SKM-1 (cell line): Measurements from ENCODE around the gene TROAP.
"Not testable (repeated sequence)": the region's sequence is repeated elsewhere in the genome, so short reads cannot be mapped to it uniquely, and the experiment has no call there.

Experiments
- DNase-seq: peaks from one replicate; lab custom pipeline; 2025; ENCODE audit not compliant: unreplicated experiment; lab: John Stamatoyannopoulos, UW

TROAP gene

DNA sequence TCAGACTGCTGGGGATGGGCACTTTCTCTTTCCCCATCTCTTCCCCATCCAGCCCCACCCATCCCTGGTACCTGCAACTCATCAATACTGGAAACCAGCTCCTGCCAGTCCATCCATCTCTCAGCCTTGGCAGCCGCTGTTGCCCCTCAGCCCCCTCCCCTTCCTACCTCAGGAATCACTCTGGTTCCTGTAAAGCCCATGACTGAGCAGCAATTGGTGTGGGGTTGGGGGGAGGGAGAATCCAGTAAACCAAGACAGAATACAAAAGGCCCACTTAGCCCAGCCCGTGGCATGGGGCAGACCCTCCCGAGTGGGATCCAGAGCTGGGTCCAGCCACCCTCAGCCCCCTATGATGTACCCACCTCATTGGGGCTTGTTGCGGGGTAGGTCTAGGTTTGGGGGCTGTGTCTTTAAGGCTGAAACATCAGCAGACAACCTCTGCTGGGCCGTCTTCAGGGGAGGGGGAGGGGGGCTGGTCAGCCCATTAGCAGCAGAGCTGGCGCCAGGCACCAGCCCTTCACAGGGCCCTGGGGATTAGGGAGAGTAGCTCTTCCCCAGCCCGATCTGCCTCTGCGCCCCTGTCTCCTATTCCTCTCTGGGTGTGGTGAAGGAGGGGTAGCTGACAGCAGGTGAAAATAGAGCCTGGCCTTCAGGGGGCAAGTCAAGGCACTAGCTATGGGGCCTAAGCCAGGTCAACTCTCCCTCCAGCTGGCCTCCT lies 28.8 kb upstream of the TROAP start:
- no peak for DNase-seq

DNA sequence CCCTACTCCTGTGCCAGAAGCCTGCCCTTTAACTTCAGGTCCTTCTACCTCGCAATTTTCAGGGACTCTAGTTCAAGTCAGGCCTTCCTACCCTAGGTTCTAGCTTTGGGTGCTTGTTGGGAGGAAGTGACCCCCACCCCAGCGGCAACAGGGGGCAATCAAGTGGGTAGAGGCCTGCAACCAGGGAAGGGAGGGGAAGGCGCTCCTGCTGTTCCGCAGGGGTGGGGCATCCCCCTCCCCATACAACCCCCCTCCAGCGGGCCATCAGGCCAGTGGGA lies 28.3 kb upstream of the TROAP start:
- DNase-seq: no peak

DNA sequence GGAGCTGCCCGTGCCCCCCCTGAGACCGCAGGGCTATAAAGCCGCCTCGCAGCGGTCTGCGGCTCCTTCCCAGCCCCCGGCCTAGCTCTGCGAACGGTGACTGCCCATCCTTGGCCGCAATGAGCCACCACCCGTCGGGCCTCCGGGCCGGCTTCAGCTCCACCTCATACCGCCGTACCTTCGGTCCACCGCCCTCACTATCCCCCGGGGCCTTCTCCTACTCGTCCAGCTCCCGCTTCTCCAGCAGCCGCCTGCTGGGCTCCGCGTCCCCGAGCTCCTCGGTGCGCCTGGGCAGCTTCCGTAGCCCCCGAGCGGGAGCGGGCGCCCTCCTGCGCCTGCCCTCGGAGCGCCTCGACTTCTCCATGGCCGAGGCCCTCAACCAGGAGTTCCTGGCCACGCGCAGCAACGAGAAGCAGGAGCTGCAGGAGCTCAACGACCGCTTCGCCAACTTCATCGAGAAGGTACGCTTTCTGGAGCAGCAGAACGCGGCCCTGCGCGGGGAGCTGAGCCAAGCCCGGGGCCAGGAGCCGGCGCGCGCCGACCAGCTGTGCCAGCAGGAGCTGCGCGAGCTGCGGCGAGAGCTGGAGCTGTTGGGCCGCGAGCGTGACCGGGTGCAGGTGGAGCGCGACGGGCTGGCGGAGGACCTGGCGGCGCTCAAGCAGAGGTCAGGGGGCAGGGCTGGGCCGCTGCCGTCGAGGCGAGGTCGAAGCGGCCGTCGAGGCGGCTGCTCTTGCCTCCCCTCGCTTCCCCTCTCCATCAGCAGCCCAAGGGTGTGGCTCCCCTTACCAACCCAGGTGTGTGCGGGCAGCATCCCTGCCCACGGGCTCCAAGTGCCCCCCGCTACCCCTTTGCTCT lies 27.7 kb upstream of the TROAP start, which contains the start of gene PRPH:
Gene PRPH (plus strand): TSS at position 66 of the 855 bp plus-strand sequence. CDS start 54 bp downstream, at position 120.
- no peak for DNase-seq

DNA sequence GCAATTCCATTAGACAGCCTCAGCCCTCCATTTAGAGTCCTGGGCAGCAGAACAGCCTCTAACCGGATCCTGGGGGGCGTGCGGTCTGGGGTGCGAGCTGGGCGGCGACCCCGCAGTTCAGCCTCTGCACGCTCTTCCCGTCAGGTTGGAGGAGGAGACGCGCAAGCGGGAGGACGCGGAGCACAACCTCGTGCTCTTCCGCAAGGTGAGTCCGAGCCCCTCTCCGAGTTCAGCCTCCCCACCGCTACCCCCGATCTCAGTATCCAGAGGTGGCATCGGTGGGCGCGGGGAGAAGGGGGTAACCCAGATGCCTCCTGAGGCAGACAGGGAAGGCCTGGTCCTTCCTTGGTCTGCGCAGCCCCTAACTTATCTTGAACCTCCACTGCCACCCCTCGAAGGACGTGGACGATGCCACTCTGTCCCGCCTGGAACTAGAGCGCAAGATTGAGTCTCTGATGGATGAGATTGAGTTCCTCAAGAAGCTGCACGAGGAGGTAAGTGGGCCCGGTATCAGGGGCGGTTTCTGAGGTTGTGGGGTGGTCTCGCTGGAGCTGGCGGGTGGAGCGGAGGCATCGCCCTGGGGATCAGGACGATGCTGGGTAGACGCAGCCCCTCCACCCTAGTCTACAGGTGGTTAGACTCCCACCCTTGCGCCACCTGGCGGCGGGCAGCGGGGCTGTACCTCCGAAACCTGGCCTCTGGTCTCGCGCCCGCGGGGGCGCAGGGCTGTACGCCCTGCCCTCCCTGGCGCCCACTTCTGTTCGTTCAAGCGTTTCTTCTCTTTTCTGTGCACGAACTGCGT lies 26.8 kb upstream of the TROAP start:
- no peak for DNase-seq

DNA sequence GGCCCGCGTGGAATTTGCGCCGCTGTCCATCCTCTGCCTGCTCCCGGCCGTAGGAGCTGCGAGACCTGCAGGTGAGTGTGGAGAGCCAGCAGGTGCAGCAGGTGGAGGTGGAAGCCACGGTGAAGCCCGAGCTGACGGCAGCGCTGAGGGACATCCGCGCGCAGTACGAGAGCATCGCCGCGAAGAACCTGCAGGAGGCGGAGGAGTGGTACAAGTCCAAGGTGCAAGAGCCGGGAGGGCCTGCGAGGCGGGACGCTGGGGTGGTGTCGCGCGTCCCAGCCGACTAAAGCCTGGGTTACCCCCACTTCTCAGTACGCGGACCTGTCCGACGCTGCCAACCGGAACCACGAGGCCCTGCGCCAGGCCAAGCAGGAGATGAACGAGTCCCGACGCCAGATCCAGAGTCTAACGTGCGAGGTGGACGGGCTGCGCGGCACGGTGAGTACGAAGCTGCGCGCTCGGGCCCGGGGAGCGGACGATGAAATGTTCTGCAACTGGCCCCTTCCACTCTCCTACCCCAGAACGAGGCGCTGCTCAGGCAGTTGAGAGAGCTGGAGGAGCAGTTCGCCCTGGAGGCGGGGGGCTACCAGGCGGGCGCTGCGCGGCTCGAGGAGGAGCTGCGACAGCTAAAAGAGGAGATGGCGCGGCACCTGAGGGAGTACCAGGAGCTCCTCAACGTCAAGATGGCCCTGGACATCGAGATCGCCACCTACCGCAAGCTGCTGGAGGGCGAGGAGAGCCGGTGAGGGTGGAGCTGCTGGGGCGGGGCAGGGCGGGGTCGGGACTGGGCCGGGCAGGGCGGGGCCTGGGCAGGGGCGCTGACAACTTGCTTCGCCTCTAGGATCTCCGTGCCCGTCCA lies 26.0 kb upstream of the TROAP start:
- DNase-seq: no peak

DNA sequence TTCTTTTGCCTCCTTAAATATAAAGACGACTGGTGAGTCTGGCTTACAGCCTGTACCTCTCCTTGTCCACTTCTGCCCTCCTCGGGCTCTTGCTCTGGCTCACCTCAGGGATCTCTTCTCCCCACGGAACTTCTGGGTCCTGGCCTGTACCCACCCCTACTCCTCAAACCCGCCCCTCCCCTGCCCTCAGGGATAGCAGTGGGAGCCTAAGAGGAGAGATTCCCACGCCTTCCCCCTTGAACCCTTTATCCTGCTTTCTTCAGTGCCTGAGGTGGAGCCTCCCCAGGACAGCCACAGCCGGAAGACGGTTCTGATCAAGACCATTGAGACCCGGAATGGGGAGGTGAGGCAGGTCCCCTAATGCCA lies 25.4 kb upstream of the TROAP start:
- no peak for DNase-seq

DNA sequence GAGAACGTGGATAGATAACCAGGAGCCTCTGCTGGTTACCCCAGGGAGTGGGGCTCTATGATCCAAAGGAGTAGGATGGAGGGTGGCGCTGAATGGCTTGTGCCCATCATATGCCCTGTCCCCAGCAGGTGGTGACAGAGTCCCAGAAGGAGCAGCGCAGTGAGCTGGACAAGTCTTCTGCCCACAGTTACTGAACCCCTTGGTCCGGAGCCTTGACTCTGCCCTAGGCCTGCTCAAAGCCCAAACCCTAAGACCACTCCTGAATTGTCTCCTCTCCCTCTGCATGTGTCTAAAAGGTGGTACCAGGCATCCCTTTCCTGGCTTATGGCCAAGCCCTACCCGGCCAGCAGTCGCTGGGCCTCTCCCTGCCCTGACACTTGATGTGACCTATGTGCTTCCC lies 24.9 kb upstream of the TROAP start:
- DNase-seq: no peak

DNA sequence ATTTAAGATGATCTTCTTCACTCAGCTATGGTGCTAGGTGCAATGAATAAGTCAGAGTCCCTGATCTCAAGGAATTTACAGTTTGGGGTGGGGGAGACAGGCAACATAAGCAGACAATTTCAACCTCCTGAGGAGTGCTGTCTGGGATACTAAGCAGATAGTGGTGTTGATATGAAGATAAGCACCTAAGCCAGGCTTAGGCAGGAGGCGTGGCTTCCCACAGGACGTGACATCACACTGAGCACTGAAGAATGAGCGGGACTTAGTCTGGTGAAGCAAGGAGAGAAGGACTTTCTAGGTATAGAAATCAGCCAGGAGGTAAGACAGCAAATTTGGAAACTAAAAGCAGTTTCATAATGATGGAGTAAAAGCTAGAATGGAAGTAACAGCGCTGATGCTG lies 21.3 kb upstream of the TROAP start:
- no peak for DNase-seq

DNA sequence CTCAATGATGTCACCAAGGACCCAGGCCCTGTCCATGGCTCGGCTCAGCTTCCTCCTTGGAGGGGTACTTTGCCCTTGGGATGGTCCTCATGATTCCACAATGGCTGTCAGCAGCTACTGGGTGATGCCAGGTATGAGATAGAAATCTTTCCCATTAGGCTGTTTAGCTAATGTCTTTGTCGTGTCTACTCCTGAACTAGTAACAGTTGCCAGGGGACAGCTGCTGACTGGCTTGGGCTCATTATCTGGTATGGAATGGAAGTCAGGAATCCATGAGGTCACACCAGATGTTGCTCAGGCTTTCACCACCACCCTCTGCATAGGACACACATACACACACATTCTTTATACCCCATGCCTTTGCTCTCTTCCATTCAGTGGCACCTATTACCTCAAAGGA lies 18.9 kb upstream of the TROAP start:
- no peak for DNase-seq

DNA sequence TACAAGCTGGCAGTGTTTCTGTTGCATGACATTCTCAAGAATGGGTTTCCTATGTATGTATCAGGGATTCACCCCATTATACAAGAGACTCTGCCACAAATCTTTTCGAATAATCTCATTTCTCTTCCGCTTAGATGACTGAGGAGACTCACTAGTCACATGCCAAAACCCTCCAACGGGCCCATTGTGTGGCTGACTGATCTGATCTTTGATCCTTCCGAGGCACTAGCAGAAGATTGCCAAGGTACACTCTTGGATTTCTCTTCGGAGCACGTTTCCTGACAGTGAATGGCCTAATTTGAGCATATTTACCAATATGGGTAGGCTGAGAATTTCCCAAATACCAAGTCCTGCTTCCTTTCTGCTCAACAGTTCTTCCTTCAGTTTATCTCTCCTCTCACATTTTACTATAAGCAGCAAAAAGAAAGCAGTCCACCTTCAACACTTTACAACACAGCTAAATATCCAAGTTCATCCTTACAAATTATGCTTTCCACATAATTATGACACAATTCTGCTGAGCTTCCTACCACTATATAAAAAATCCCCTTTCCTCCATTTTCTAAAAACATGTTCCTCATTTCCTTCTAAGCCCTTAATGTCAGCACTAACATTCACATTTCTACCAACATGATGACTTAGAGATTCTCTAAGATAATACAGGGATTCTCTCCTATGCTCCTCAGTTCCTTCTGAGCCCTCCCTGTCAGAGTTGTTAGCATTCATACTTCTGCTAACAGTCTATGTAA lies 17.1 kb upstream of the TROAP start:
- DNase-seq: no peak

DNA sequence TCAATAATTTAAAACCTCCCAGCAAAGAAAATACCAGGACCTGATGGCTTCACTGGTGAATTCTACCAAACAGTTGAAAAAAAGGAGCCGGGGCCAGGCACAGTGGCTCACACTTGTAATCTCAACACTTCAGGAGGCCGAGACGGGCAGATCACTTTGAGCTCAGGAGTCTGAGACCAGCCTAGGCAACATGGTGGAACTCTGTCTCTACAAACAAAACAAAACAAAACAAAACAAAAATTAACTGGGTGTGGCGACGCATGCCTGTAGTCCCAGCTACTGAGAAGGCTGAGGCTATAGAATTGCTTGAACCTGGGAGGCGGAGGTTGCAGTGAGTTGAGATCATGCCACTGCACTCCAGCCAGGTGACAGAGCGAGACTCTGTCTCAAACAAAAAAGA lies 13.7 kb upstream of the TROAP start:
- DNase-seq: no peak

DNA sequence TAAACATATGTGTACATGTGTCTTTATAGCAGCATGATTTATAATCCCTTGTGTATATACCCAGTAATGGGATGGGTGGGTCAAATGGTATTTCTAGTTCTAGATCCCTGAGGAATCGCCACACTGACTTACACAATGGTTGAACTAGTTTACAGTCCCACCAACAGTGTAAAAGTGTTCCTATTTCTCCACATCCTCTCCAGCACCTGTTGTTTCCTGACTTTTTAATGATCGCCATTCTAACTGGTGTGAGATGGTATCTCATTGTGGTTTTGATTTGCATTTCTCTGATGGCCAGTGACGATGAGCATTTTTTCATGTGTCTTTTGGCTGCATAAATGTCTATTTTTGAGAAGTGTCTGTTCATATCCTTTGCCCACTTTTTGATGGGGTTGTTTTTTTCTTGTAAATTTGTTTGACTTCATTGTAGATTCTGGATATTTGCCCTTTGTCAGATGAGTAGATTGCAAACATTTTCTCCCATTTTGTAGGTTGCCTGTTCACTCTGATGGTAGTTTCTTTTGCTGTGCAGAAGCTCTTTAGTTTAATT lies 12.5 kb upstream of the TROAP start:
- not testable (repeated sequence) for DNase-seq

DNA sequence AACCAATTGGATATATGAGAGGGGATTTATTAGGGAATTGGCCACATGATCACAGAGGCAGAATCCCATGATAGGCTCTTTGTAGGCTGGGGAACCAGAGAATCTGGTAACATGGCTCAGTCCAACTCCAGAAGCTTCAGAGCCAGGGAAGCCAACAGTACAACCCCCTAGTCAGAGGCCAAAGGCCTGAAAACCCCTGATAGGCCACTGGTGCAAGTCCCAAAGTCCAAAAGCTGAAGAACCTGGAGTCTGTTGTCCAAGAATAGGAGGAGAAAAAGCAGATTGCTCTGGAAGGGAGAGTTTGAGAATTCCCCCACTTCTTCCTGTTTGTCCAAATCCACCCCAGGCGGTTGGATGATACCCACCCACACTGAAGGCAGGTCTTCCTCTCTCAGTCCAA lies 8.2 kb upstream of the TROAP start:
- no peak for DNase-seq

DNA sequence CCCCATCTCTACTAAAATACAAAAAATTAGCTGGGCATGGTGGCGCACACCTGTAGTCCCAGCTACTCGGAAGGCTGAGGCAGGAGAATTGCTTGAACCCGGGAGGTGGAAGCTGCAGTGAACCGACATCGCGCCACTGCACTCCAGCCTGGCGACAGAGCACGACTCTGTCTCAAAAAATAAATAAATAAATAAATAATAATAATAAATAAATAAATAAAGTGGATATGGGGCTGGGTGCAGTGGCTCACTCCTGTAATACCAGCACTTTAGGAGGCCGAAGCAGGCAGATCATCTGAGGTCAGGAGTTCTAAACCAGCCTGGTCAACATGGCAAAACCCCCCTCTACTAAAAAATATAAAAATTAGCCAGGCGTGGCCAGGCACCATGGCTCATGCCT lies 5.9 kb upstream of the TROAP start:
- DNase-seq: not testable (repeated sequence)

DNA sequence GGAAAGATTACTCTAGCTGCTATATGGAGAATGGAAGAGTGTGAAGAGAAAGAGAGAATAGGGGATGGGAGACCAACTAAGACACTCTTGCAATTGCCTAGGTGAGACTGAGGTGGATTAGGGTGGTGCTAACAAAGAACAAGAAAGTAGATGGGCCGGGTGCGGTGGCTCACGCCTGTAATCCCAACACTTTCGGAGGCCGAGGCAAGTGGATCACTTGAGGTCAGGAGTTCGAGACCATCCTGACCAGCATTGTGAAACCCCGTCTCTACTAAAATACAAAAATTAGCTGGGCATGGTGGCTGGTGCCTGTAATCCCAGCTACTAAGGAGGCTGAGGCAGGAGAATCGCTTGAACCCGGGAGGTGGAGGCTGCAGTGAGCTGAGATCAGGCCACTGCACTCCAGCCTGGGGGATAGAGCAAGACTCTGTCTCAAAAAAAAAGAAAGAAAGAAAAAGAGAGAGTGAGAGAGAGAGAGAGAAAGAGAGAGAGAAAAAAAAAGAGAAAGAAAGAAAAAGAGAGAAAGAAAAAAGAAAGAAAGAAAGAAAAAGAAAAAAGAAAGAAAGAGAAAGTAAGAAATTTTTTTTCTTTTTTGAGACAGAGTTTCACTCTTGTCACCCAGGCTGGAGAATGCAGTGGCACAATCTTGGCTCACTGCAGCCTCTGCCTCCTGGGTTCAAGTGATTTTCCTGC lies 2.5 kb upstream of the TROAP start:
- DNase-seq: not testable (repeated sequence)

DNA sequence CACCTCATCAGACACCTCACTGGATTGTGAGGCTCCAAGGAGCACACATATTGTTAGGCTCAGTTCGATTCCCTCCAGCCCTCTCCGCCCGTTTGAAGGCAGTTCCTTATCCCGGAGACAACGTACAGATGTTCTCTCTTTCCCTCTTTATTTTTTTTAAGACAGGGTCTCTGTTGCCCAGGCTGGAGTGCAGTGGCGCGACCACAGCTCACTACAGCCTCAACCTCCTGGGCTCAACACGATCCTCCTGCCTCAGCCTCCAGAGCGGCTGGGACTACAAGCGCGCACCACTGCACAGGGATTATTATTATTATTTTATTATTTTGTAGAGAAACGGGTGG lies 718 bp upstream of the TROAP start:
- DNase-seq: no peak

DNA sequence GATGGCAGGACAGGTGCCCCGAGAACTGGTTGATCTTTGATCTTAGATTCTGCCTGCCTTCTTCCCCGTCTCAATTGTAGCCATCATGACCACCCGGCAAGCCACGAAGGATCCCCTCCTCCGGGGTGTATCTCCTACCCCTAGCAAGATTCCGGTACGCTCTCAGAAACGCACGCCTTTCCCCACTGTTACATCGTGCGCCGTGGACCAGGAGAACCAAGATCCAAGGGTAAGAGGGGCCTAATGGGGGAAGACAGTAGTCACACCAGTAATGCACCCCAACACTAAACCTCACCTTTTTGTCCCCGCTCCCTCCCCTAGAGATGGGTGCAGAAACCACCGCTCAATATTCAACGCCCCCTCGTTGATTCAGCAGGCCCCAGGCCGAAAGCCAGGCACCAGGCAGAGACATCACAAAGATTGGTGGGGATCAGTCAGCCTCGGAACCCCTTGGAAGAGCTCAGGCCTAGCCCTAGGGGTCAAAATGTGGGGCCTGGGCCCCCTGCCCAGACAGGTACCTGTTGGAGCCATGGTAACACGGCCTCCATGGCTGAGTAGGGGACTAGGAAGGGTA lies 556 bp downstream of the TROAP start:
- DNase-seq: no peak

DNA sequence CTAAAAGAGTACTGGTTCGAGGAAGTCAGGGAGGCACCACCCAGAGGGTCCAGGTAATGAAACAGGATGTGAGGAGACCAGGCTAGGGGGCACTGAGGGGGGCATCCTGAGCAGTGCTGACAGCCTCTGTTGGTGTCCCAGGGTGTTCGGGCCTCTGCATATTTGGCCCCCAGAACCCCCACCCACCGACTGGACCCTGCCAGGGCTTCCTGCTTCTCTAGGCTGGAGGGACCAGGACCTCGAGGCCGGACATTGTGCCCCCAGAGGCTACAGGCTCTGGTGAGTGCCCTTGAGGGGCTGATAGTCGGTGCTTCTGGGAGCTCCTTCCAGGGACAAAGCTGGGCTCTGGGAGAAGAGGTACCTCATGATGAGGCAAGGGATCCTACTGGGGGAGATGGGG lies 2.6 kb downstream of the TROAP start:
- DNase-seq: no peak

DNA sequence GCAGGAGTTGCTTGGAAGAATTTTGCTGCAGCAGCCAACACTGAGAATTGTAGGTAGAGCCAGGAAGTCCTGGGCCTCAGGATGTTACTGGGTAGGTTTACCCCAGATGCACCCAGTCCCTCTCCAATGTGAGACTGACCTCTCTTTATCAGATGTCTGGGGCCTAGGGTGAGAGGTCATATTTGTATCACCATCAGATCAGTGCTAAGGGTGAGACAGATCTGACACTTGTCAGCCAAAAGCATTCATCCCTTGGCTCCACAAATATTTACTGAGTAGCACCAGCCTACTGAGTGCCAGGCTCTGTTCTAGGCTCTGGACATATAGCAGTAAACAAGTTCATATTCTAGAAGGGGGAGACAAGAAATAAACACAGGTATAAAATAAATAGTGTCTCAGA lies 4.3 kb downstream of the TROAP start:
- no peak for DNase-seq
